ENCODE measurements around the gene UBE2H. TPM values are rescaled to one million over a fixed set of nuclear protein-coding genes. Genes with fewer than 3 reads are reported as not detected.

Gene UBE2H
- polyA plus RNA-seq, 1 of the 3 experiments (the other 2 are of a cell fraction): 129 TPM

DNA sequence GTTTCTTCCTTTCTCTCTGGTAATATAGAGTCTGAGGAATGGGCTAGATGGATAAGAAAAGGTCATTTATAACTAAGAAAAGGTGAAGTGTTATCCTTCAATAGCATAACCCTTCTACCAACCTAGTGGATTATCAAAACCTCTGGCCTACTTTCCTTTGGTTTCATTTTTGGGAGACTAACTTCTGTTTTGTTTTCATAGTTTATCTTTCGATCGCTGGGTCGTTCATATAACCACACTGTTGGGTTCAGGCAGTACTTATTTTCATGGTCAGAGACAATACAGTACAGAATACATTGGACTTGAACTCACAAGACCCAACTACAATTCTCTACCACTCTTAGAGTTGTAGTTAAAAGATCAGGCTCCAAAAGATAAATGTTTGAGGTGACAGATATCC, 86.5 kb downstream of the UBE2H start:
- H4K20me1 ChIP-seq (ENCODE audit: insufficient read depth): peaks cover 3% of the 10 kb centered on the region; the same call in 1 of the 2 replicates
- no peak overlapping the region for H3K4me3 ChIP-seq (ENCODE audit: low read depth in 2 of 2, low read length in 1 of 2)
- peaks cover 12 to 30% of the 10 kb centered on the region in 2 experiments for H3K36me3 ChIP-seq (replicated peaks in 1 of 2; ENCODE audit: control insufficient read depth in 1 of 2, insufficient read depth in 2 of 2, low read length in 1 of 2)
- TF ChIP-seq TAF1 (IDR thresholded peaks at IDR 0.05; ENCODE audit: borderline replicate concordance, low read depth, low read length) (no peak), MXI1 (IDR thresholded peaks at IDR 0.05; ENCODE audit: low read depth, low read length) (no peak), TEAD4 (IDR thresholded peaks at IDR 0.05; ENCODE audit: borderline replicate concordance, insufficient read depth) (no peak), ELF1 (IDR thresholded peaks at IDR 0.05) (no peak), SIN3A (IDR thresholded peaks at IDR 0.05; ENCODE audit: borderline replicate concordance, low read depth, low read length) (no peak), USF1 (IDR thresholded peaks at IDR 0.05; ENCODE audit: borderline replicate concordance, low read depth) (no peak)
- TF ChIP-seq, protein P1, sequence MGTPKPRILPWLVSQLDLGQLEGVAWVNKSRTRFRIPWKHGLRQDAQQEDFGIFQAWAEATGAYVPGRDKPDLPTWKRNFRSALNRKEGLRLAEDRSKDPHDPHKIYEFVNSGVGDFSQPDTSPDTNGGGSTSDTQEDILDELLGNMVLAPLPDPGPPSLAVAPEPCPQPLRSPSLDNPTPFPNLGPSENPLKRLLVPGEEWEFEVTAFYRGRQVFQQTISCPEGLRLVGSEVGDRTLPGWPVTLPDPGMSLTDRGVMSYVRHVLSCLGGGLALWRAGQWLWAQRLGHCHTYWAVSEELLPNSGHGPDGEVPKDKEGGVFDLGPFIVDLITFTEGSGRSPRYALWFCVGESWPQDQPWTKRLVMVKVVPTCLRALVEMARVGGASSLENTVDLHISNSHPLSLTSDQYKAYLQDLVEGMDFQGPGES (IDR thresholded peaks at IDR 0.05; ENCODE audit: low read depth, low read length): no peak
- TF ChIP-seq, protein P2, sequence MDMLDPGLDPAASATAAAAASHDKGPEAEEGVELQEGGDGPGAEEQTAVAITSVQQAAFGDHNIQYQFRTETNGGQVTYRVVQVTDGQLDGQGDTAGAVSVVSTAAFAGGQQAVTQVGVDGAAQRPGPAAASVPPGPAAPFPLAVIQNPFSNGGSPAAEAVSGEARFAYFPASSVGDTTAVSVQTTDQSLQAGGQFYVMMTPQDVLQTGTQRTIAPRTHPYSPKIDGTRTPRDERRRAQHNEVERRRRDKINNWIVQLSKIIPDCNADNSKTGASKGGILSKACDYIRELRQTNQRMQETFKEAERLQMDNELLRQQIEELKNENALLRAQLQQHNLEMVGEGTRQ (IDR thresholded peaks at IDR 0.05; ENCODE audit: borderline replicate concordance, low read depth, low read length): no peak
- TF ChIP-seq, protein P3, sequence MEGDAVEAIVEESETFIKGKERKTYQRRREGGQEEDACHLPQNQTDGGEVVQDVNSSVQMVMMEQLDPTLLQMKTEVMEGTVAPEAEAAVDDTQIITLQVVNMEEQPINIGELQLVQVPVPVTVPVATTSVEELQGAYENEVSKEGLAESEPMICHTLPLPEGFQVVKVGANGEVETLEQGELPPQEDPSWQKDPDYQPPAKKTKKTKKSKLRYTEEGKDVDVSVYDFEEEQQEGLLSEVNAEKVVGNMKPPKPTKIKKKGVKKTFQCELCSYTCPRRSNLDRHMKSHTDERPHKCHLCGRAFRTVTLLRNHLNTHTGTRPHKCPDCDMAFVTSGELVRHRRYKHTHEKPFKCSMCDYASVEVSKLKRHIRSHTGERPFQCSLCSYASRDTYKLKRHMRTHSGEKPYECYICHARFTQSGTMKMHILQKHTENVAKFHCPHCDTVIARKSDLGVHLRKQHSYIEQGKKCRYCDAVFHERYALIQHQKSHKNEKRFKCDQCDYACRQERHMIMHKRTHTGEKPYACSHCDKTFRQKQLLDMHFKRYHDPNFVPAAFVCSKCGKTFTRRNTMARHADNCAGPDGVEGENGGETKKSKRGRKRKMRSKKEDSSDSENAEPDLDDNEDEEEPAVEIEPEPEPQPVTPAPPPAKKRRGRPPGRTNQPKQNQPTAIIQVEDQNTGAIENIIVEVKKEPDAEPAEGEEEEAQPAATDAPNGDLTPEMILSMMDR (IDR thresholded peaks at IDR 0.05): no peak
- peaks cover 16 to 38% of the 10 kb centered on the region in 2 experiments for H3K4me1 ChIP-seq (ENCODE audit: control insufficient read depth in 1 of 2, insufficient read depth in 2 of 2, low read depth in 1 of 2, low read length in 1 of 2)
- H3K9ac ChIP-seq: no peak overlapping the region
- H3K4me2 ChIP-seq: peak overlapping the region; percentile 18; the same call in 1 of the 2 replicates
- no peaks in the 10 kb centered on the region for H3K9me2 ChIP-seq
- peak overlapping the region; percentile 35 to 42; a peak in 2 of 4 replicates for H3K27ac ChIP-seq (ENCODE audit: low read depth in 2 of 2, low read length in 1 of 2)
- H3F3A ChIP-seq (replicated peaks; ENCODE audit: insufficient read depth): peaks cover 10% of the 10 kb centered on the region
- no peak for DNase-seq
- H2AFZ ChIP-seq (ENCODE audit: low read depth): no peak overlapping the region
- H3K9me3 ChIP-seq: no peaks in the 10 kb centered on the region
- H3K79me2 ChIP-seq (ENCODE audit: insufficient read depth): peaks cover 90% of the 10 kb centered on the region
- WGBS (ENCODE audit: low lambda C conversion rate): 86% methylated on average over 3 of the region's 3 CpGs
- CTCF ChIA-PET: interaction anchor here (1.3 to 1.4 kb wide), 2 partner anchors 10 to 75 kb away, joined by 3 read pairs; no protein-coding TSS in a partner anchor
- H3K27me3 ChIP-seq (ENCODE audit: insufficient read depth): no peaks in the 10 kb centered on the region
- POLR2A ChIA-PET: no interaction called here

- peaks cover 16 to 38% of the 10 kb centered on the region in 2 experiments for H3K4me1 ChIP-seq (ENCODE audit: control insufficient read depth in 1 of 2, insufficient read depth in 2 of 2, low read depth in 1 of 2, low read length in 1 of 2)
- H3K79me2 ChIP-seq (ENCODE audit: insufficient read depth): peaks cover 90% of the 10 kb centered on the region
- no peak for TF ChIP-seq EZH2phosphoT487 (IDR thresholded peaks at IDR 0.05; ENCODE audit: borderline replicate concordance, low read depth)
- no peak for TF ChIP-seq FOXM1 (IDR thresholded peaks at IDR 0.05; ENCODE audit: low read depth)
- no peak for TF ChIP-seq JUND (IDR thresholded peaks at IDR 0.05)
- TF ChIP-seq GABPA (IDR thresholded peaks at IDR 0.05; ENCODE audit: low read depth): no peak
- no peak for TF ChIP-seq FOXJ3 (CRISPR knock-in tag; IDR thresholded peaks at IDR 0.05)
- TF ChIP-seq GATA2 (CRISPR knock-in tag; IDR thresholded peaks at IDR 0.05): peak; percentile 48
- TF ChIP-seq EP300 (IDR thresholded peaks at IDR 0.05; ENCODE audit: borderline replicate concordance in 1 of 2, low read depth in 1 of 2, low read length in 1 of 2): peak in 1 of 2 experiments; percentile 24; a peak in 1 of 4 replicates
- H3K9ac ChIP-seq: no peak overlapping the region
- peak overlapping the region; percentile 18; the same call in 1 of the 2 replicates for H3K4me2 ChIP-seq
- no peaks in the 10 kb centered on the region for H3K9me2 ChIP-seq
- H3K36me3 ChIP-seq (replicated peaks in 1 of 2; ENCODE audit: control insufficient read depth in 1 of 2, insufficient read depth in 2 of 2, low read length in 1 of 2): peaks cover 9 to 30% of the 10 kb centered on the region in 2 experiments
- 43% methylated on average over 1 of the region's 1 CpG for WGBS (ENCODE audit: low lambda C conversion rate)
- POLR2A ChIA-PET: no interaction called here
- CTCF ChIA-PET: interaction anchor here (1.1 to 1.4 kb wide), 3 partner anchors 10 to 75 kb away, joined by 3 read pairs; no protein-coding TSS in a partner anchor
- DNase-seq: peak; percentile 30
- H3K4me3 ChIP-seq (ENCODE audit: low read depth in 2 of 2, low read length in 1 of 2): no peak overlapping the region
- H3K9me3 ChIP-seq: no peaks in the 10 kb centered on the region
- H2AFZ ChIP-seq (ENCODE audit: low read depth): no peak overlapping the region
- H3K27ac ChIP-seq (ENCODE audit: low read depth in 2 of 2, low read length in 1 of 2): peak overlapping the region; percentile 35 to 42; a peak in 3 of 4 replicates
- H4K20me1 ChIP-seq (ENCODE audit: insufficient read depth): peaks cover 3% of the 10 kb centered on the region; the same call in 1 of the 2 replicates
- H3K27me3 ChIP-seq (ENCODE audit: insufficient read depth): no peaks in the 10 kb centered on the region
- H3F3A ChIP-seq (replicated peaks; ENCODE audit: insufficient read depth): peaks cover 10% of the 10 kb centered on the region
Measured at GRCh38 chr7:129865925-129866201, 86.9 kb downstream of the UBE2H start.

All from SK-N-SH (cell line).